Colon (tissue), 2 donors: ENCODE measurements around the gene ITGB3.

Source experiments
- FAIRE-seq: peaks from 2 replicates; lab custom pipeline; 2012; peaks lifted over from hg19 to GRCh38; lab: Jason Lieb, UNC
- donor health status: control.
- donor health status: control.

ITGB3 gene

DNA sequence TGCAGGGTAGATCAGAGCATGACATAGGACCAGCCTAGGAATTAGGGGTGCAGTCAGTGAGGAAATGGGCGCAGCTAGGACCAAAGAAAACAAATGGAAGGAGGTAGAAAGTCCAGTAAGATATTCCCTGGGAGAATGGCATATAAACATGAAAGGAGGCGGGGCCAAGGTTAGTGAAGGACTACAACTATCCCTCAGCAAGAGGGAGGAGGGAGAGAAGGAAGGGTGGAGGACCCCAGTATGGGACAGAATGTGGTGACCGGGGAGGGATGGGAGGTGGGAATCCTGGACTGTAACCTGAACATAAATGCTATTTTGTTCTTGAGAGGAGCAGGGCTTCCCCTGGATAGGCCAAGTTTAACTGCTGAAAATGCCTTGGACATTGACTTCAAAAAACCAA, 22.8 kb downstream of the ITGB3 start:
- no peak for FAIRE-seq

DNA sequence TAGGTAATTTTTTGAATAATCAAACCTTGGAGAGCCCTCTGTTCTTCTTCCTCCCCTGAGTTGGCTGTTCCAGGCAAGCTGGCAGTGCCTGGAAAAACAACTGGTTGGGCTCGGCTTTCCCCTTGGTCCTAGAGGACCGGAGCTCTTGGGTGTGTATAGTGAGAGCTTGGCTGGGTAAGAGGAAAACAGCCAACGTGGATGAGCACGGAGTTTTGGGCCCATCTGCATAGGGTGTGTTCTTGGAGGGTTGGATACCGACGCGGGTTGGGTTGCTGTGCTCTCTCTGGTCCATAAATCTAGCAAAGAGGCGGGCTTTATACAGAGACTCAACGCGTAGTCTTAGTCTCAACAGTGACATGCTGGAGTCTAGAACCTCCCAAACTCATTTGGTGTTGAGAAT, 23.2 kb downstream of the ITGB3 start:
- FAIRE-seq = no peak

DNA sequence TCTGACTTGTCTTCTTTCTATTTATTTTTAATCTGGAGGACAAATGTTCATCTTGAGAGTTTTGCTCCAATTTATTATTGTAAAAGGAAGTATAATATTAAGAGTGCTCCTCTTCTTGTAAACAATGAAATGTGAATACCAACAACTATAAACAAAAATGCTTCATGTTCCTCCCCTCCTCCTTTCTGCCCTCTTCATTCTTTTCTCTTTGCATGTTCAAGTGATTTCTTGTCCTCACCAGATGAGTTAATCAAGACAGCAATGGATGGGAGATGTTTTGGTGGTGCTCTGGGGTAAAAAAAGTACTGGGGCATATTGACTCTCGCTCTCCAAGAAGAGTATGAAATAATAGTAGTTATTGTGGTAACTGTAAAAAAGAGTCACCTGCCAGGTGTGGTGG, 24.3 kb downstream of the ITGB3 start:
- no peak for FAIRE-seq

GRCh38 chr17:47278561-47278960, 24.9 kb downstream of the ITGB3 start:
- FAIRE-seq = no peak

DNA sequence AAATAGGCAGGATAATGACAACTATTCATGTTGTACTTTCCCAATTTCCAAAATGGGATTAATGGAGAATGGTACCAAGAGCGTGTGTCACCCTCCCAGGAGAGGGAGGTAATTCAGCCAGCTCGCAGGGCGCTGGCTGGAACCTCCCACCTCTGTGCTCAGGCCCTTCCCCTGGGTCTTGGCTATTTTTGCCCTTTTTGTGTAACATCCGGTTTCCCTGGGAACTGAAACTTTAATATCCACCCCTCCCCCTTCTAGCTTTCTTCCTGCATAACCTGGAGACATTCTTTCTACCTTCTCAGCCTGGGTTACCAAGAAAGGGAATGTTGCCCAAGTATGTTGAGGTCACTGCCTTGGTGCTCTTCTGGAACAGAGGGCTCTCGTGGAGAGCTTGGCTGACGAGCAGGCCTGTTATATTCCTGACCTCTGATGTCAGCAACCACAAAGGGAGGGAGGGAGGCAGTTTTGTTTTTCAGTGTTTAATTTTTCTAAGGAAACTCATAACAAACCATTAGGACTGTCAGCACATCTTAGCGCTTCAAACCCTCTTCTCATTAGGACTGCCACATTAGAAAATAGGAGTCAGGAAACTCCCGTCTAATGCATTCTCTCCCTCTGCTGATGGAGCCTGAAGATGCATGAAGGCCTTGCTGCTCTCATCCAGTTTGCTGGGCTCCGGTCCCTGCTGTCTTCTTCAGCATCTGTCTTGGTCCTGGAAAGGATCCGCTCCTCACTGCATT, 25.6 kb downstream of the ITGB3 start:
- no peak for FAIRE-seq

GRCh38 chr17:47280072-47280811, 26.6 kb downstream of the ITGB3 start:
- no peak for FAIRE-seq

- FAIRE-seq = no peak
Measured at GRCh38 chr17:47281216-47281615, 27.6 kb downstream of the ITGB3 start.

GRCh38 chr17:47285003-47285402, 31.4 kb downstream of the ITGB3 start:
- no peak for FAIRE-seq

DNA sequence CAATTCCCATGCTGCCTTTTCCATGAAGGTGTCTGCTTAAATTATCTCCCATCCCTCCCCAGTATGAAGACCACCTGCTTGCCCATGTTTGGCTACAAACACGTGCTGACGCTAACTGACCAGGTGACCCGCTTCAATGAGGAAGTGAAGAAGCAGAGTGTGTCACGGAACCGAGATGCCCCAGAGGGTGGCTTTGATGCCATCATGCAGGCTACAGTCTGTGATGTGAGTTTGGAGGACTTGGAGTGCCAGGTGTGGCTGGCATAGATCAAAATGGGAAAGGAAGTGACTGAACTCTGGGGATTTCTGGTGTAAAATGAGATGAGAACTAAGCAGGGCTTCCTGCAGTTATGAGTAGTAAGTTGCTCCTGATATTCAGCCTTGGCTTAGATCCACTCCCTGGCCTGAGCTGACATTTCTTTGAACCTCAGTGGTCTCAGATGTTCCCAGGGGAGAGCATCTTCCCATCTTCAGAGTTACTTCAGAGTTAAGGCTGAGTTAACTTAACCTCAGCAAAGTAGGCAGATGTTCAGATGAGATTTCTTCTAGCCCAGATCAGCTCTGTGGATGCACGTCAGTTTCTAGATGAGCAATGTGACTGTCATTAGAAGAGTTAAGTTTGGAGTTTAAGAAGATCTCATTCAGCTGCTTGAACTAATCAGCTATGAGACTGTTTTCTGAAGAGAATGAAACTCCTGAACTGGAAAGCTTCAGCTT, 32.7 kb downstream of the ITGB3 start:
- no peak for FAIRE-seq

GRCh38 chr17:47287068-47287467, 33.4 kb downstream of the ITGB3 start:
- no peak for FAIRE-seq

GRCh38 chr17:47287639-47288038, 34.0 kb downstream of the ITGB3 start:
- no peak for FAIRE-seq

GRCh38 chr17:47288531-47289116, 35.0 kb downstream of the ITGB3 start:
- no peak for FAIRE-seq

DNA sequence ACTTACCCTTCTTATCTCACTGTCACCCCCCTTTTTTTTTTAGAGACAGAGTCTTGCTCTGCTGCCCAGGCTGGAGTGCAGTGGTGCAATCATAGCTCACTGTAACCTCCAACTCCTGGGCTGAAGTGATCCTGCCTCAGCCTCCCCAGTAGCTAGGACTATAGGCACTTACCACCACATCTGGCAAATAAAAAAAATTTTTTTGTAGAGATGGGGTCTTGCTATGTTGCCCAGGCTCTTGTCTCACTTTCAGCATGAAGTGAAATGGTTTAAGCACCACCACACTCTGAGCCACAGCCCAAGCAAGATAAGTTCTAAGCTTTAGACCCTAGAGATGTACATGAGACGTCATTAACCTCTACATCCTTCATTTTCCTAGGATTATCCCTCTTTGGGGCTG, 35.7 kb downstream of the ITGB3 start:
- no peak for FAIRE-seq

- FAIRE-seq = no peak
Measured at GRCh38 chr17:47290870-47291241, 37.2 kb downstream of the ITGB3 start.

- FAIRE-seq = no peak
Measured at GRCh38 chr17:47291242-47291873, 37.7 kb downstream of the ITGB3 start.

GRCh38 chr17:47292206-47292605, 38.6 kb downstream of the ITGB3 start:
- no peak for FAIRE-seq

DNA sequence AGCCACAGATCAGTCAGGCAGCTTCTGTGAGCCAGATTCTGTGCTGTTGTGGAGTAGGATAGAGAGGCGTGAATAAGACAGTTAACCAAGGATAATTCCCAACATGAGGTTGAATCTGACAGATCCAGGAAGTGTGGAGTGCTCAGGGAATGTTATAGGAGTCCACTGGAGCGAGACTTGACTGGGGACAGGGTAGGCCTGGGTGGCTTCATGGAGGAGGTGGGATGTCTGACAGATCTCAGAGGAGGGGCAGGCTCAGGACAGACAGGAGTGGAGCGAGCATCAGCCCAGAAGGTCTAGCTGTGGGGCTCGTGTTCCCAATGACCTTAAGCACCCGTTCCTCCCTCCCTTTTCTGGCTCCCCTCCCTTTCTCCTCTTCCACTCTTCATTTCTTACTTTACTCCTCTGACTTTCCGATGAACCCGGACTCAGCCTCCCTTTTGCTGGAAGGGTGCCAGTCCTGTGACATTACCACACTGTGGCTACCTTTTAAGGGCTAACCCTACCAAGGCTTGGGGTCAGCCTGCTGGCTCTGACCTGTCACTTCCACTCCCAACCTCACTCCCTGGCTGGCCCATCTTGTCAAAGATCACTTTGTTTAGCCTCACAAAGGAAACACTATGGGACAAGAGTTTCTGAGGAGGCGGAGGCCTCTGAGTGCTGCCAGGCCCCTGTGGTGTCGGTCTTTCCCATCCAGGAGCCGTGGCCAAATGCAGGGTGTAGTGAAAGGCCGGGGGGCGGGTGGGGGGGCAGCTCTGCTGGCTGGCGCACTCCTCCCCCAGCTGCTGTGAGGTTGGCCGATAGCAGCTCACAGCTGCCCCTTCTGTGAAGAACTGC, 41.6 kb downstream of the ITGB3 start:
- FAIRE-seq = no peak

GRCh38 chr17:47295874-47296255, 42.2 kb downstream of the ITGB3 start:
- no peak for FAIRE-seq

DNA sequence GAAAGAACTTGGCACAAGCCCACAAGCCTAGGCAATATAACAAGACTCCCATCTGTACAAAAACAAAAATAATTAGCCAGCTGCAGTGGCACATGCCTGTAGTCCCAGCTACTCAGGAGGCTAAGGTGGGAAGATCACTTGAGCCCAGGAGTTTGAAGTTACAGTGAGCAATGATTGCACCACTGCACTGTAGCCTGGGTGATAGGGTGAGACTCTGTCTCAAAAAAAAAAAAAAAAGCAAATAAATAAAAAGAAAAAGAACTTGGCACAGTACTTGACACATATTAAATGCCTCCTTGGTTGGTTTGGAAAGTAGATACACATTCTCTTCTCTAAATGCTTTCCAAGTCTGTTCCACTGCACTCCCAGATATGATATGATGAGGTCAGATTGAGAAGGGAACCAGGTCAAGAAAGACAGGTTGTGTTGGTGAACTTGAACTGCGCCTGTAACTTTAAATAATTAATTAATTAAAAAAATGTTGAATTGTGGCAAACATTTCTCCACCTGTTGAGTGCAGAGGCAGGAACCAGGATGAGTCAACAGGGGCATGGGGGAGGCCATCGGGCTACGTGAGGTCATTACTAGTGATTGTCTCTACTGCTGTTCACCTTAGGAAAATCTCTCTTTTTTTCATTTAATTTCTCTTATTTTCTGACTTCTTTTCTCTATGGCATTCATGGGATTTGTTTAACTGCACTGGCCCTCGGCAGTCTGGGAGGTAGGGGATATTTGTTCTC, 44.2 kb downstream of the ITGB3 start:
- no peak for FAIRE-seq

GRCh38 chr17:47298712-47299111, 45.1 kb downstream of the ITGB3 start:
- FAIRE-seq = no peak
